ENCODE data around the gene LGSN.
"Not testable (repeated sequence)": the region's sequence is repeated elsewhere in the genome, so short reads cannot be mapped to it uniquely, and the experiment has no call there.

LGSN gene

DNA sequence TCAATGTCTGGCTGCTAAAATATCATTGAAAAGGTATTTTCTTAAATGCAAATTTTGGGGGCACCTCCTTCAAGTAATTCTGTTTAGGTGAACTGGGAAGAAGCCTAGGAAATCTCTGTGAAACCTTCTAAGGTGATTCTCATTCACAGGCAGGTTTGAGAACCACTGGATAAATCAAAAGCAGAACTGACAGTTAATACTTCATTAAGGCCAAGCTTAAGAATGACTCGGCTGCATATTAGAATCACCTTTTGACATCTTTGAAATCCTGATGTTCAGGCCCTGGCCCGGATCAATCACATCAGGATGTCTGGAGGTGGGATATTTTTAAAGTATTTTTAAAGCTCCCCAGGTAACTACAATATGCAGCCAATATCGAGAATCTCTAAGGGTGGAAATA is 58.0 kb downstream of the LGSN start:
- DNase-seq (ENCODE audit: low read depth, low spot score): no peak
- no peak overlapping the region for H3K4me3 ChIP-seq (ENCODE audit: low read length)

DNA sequence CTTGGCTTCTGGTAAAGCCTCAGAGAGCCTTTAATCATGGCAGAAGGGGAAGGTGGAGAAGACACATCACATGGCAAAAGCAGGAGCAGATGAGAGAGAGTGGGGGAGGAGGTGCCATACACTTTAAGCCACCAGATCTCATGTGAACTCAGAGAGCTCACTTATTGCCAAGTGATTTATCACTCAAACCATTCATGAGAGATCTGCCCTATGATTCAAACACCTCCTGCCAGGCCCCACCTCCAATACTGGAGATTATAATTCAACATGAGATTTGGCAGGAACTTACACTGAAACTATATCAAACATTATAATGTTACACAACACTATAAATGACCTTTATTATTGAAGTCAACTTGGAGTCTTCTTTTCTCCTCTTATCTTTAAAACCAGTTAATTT is 60.6 kb downstream of the LGSN start:
- H3K4me3 ChIP-seq (ENCODE audit: low read length): no peak overlapping the region
- no peak for DNase-seq (ENCODE audit: low read depth, low spot score)

DNA sequence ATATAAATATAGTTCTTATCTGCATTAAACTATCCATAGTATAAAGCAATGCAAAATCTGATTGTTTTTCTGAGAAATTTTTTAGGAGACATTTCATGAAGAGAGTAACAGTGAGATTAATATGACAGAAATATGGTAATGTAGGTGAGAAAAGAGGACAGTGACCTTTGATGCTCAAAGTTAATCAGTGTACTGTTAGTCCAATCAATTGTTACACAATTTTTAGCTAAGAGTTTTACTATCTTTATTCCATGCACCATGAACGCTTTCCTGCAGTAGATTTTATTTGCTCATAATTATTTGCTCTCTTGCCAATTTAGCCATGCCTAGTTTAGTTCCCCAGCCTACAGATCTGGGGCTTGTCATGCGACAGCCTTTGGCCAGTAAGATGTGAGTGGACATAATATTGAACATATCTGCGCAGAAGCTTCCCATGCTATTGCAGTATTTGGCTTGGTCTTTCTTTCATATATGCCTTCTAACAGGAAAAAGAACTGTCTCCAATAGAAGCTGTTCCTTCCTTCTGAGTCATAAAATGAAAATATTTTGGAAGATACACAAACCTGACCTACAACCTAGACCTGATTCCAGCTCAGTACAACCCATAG is 69.8 kb downstream of the LGSN start:
- H3K4me3 ChIP-seq (ENCODE audit: low read length): no peak overlapping the region

DNA sequence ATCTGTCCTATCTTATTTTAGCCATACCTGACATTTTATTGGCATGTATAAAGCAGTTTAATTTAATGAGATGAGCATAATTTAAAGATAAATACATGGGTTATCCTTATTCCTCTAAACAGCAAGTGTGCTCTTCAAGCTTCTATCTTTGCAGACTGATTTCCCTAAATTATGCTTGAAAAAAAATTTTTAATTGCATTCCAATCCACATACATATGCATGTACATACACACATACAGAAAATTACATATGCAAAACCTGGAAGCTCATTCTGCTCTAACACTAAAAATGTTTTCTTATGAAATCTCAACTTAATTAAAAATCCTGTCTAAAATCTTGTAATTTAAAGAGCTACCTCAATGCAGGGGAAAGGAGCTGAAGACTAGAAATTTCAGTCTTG is 73.2 kb downstream of the LGSN start:
- no peak overlapping the region for H3K4me3 ChIP-seq (ENCODE audit: low read length)
- no peak for DNase-seq (ENCODE audit: low read depth, low spot score)

More for the DNA sequence above, 69.8 kb downstream of the LGSN start:
- DNase-seq (ENCODE audit: low read depth, low spot score): no peak

DNA sequence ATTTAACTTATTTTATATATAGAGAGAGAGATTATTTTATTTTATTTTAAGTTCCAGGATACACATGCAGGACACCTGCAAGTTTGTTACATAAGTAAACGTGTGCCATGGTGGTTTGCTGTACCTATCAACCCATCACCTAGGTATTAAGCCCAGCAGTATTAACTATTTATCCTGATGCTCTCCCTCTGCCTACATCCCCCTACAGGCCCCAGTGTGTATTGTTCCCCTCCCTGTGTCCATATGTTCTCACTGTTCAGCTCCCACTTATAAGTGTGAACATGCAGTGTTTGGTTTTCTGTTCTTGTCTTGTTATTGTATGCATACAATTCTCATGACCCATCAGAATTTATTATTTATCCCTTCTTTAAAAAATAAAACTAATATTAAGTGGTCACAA is 73.9 kb downstream of the LGSN start:
- DNase-seq (ENCODE audit: low read depth, low spot score): no peak

DNA sequence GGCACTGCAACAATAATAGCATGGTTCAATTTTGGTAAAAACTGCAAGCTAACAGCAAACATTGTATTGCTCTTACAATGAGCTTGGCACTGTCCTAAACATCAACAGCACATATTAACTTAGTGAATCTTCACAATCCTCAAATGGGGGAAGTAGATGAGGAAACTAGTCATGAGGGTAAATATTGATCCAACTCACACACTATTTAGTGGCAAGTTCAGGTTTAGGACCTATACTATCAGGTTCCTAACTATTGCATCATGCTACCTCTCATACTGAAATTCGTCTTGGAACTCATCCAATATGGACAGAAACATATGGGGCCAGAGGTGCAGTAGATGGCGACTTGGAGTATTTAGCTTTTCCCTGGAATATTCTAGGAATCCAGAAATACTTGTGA is 74.4 kb downstream of the LGSN start:
- no peak for DNase-seq (ENCODE audit: low read depth, low spot score)
- H3K4me3 ChIP-seq (ENCODE audit: low read length): no peak overlapping the region

More for the DNA sequence above, 73.9 kb downstream of the LGSN start:
- H3K4me3 ChIP-seq (ENCODE audit: low read length): no peak overlapping the region

DNA sequence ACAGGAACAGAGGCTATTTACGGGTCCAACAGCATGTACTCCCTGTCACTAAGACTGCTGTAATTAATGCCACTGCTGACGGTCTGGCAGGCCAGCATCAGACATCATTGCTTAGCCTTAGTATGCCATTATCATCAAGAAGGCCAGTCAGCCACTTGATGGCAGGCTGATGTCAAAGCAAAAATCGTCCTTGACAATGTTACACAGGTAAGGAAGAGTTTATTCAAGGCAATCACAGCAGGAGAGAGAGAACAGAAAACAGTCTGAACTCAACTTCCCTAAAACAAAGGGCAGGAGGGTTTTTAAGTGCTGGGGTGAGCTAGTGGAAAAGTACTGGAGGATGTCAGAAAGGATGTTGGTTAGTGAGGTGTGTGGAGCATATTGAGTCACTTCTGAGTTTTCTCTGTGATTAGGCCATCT is 83.4 kb downstream of the LGSN start:
- no peak overlapping the region for H3K4me3 ChIP-seq (ENCODE audit: low read length)
- DNase-seq (ENCODE audit: low read depth, low spot score): no peak

DNA sequence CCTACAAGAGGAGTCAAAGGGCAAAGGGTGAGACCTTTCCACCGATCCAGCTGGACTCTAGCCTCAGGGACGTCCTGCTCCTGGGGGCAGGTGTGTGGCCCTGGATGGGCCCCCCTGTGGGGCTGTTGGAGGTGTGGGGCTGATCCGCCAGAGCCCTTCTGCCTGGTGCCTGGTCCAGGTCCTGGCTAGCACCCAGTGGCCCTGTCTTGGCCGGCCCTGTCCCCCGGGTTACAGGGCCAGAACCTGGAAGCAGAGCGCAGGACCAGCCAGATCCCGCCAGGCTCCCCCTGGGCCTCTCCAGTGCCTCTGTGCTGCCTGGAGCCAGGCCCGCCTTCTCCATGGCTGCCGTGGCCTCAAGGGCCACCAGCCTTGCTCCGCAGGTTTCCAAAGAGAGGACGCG is 89.3 kb downstream of the LGSN start:
- DNase-seq (ENCODE audit: low read depth, low spot score); H3K4me3 ChIP-seq (ENCODE audit: low read length): not testable (repeated sequence)

DNA sequence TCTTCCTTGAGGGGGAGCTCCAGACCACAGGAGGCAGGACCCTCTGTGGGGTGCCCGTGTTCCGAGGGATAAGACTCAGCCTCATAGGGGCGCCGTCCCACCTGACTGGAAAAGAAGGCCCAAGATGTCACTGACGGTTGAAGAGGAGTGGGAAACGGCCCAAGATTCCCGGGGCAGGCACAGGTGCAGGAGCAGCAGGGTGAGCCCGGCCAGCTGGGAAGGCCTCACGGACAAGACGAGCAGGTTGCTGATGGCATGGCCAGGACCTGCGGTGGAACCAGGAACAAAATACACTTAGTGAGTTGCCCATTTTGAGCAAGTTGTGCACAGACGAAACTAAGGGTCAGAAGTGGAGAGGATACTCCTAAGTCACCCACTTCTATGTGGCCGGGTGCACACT is 89.8 kb downstream of the LGSN start:
- not testable (repeated sequence) for DNase-seq (ENCODE audit: low read depth, low spot score)

DNA sequence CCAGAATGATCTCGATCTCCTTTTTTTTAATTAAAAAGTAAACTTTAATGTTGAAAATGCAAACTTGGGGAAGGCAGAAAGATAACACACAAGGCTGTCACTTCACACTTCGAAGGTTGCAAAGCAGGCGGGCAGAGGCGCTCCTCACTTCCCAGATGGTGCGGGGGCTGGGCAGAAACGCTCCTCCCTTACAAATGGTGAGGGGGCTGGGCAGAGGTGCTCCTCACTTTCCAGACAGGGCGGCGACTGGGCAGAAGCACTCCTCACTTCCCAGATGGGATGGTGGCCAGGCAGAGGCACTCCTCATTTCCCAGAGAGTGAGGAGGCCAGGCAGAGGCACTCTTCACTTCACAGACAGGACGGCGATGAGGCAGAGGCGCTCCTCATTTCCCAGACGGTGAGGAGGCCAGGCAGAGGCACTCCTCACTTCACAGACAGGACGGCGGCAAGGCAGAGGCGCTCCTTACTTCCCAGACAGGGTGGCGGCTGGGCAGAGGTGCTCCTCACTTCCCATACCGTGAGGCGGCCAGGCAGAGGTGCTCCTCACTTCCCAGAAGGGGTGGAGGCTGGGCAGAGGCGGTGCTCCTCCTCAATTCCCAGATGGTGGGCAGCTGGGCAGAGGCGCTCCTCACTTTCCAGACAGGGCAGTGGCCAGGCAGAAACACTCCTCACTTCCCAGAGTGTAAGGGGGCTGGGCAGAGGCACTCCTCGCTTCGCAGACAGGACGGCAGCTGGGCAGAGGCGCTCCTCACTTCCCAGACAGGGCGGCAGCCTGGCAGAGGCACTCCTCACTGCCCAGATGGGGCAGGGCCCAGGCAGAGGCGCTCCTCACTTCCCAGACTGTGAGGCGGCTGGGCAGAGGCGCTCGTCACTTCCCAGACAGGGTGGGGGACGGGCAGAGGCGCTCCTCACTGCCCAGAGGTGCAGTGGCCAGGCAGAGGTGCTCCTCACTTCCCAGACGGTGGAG is 91.6 kb downstream of the LGSN start:
- not testable (repeated sequence) for DNase-seq (ENCODE audit: low read depth, low spot score); H3K4me3 ChIP-seq (ENCODE audit: low read length)

More for the DNA sequence above, 89.8 kb downstream of the LGSN start:
- H3K4me3 ChIP-seq (ENCODE audit: low read length): not testable (repeated sequence)

DNA sequence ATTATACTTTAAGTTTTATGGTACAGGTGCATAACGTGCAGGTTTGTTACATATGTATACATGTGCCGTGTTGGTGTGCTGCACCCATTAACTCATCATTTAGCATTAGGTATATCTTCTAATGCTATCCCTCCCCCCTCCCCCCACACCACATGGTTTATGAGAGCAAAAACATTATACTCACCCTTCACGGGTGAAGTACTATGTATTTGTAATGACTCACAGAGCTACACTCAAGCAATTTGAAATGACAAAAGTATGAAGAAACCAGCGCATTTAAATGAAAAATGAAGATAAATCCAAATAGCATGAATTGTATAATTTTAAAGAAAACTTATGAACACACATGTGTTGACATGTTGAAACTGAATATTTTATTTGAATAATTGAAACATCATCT is 93.8 kb downstream of the LGSN start:
- not testable (repeated sequence) for DNase-seq (ENCODE audit: low read depth, low spot score); H3K4me3 ChIP-seq (ENCODE audit: low read length)
